ENCODE data around the gene ASB15. TPM values are rescaled to one million over a fixed set of nuclear protein-coding genes. Genes with fewer than 3 reads are reported as not detected.

Gene ASB15
- total RNA-seq, 4 donors from 2014 or later = not detected

GRCh38 chr7:123649964-123650363 lies 48.3 kb downstream of the ASB15 start:
- TF ChIP-seq CTCF (IDR thresholded peaks at IDR 0.05; ENCODE audit: low read depth) = no peak

GRCh38 chr7:123650595-123650994 lies 49.0 kb downstream of the ASB15 start:
- TF ChIP-seq CTCF (IDR thresholded peaks at IDR 0.05; ENCODE audit: low read depth) = no peak

GRCh38 chr7:123652406-123652805 lies 50.8 kb downstream of the ASB15 start:
- TF ChIP-seq CTCF (IDR thresholded peaks at IDR 0.05; ENCODE audit: low read depth) = no peak

- no peak for TF ChIP-seq CTCF (IDR thresholded peaks at IDR 0.05; ENCODE audit: low read depth)
Observed at GRCh38 chr7:123653162-123653561, 51.5 kb downstream of the ASB15 start.

- TF ChIP-seq CTCF (IDR thresholded peaks at IDR 0.05; ENCODE audit: low read depth) = no peak
Observed at GRCh38 chr7:123655614-123656013, 54.0 kb downstream of the ASB15 start, which contains the start of gene LMOD2. TSS of gene LMOD2 (plus strand) at chr7:123655866. CDS start at chr7:123655964, 98 bp downstream.

GRCh38 chr7:123656544-123657303 lies 55.1 kb downstream of the ASB15 start:
- no peak for TF ChIP-seq CTCF (IDR thresholded peaks at IDR 0.05; ENCODE audit: low read depth)

GRCh38 chr7:123657304-123657685 lies 55.7 kb downstream of the ASB15 start:
- no peak for TF ChIP-seq CTCF (IDR thresholded peaks at IDR 0.05; ENCODE audit: low read depth)
